H9 (cell line): Measurements from ENCODE around the gene SNUPN. TPM values are rescaled to one million over a fixed set of nuclear protein-coding genes. Genes with fewer than 3 reads are reported as not detected.

Experiments used
- DNase-seq: peaks from one replicate; pipeline ENCODE4 v3.0.0-alpha.2; 2017
- H2AFZ ChIP-seq: one replicate; pipeline ENCODE4 v1.6.1; 2013; ENCODE audit warnings: mild to moderate bottlenecking, low read length, control low read depth, moderate library complexity
- H2AK5ac ChIP-seq: 2 replicates; pipeline ENCODE4 v1.6.1; 2013; ENCODE audit warnings: low read length, control low read depth, mixed read lengths; ENCODE audit not compliant: insufficient read length
- H2BK120ac ChIP-seq: one replicate; pipeline ENCODE4 v1.6.1; 2013; ENCODE audit warnings: low read depth, mild to moderate bottlenecking, low read length, control low read depth, inconsistent platforms; ENCODE audit not compliant: poor library complexity, severe bottlenecking
- H2BK12ac ChIP-seq: 2 replicates; pipeline ENCODE4 v1.6.1; 2013; ENCODE audit warnings: low read length, control low read depth, mixed read lengths, low read depth; ENCODE audit not compliant: insufficient read length
- H2BK15ac ChIP-seq: 2 replicates; pipeline ENCODE4 v1.6.1; 2013; ENCODE audit warnings: low read depth, low read length, control low read depth
- H2BK20ac ChIP-seq: one replicate; pipeline ENCODE4 v1.6.1; 2013; ENCODE audit warnings: low read depth, mild to moderate bottlenecking, low read length, control low read depth, inconsistent platforms; ENCODE audit not compliant: poor library complexity, severe bottlenecking
- H2BK5ac ChIP-seq: 2 replicates; pipeline ENCODE4 v1.6.1; 2013; ENCODE audit warnings: low read length, control low read depth, mixed read lengths; ENCODE audit not compliant: insufficient read length
- H3K14ac ChIP-seq: 2 replicates; pipeline ENCODE4 v1.6.1; 2013; ENCODE audit warnings: low read length, control low read depth; ENCODE audit not compliant: insufficient read depth
- H3K18ac ChIP-seq: 2 replicates; pipeline ENCODE4 v1.6.1; 2013; ENCODE audit warnings: low read depth, mild to moderate bottlenecking, mixed read lengths, low read length, control low read depth; ENCODE audit not compliant: insufficient read length
- H3K23ac ChIP-seq: 2 replicates; pipeline ENCODE4 v1.6.1; 2013; ENCODE audit warnings: low read length, control low read depth, mixed read lengths, low read depth; ENCODE audit not compliant: insufficient read length
- H3K23me2 ChIP-seq: 2 replicates; pipeline ENCODE4 v1.6.1; 2013; ENCODE audit warnings: low read depth, mild to moderate bottlenecking, mixed read lengths, low read length, control low read depth; ENCODE audit not compliant: insufficient read length, poor library complexity, severe bottlenecking
- H3K27ac ChIP-seq: 2 replicates; pipeline ENCODE4 v1.5.1; 2013; ENCODE audit warnings: low read length, control low read depth, mixed read lengths, low read depth; ENCODE audit not compliant: insufficient read length
- H3K27me3 ChIP-seq: 2 replicates; pipeline ENCODE4 v1.6.1; 2013; ENCODE audit warnings: low read length, control low read depth, inconsistent platforms; ENCODE audit not compliant: insufficient read depth
- H3K4ac ChIP-seq: 2 replicates; pipeline ENCODE4 v1.6.1; 2013; ENCODE audit warnings: low read depth, mild to moderate bottlenecking, control low read depth, inconsistent platforms, low read length, moderate library complexity
- H3K4me1 ChIP-seq: 2 replicates; pipeline ENCODE4 v1.6.1; 2013; ENCODE audit warnings: low read length, control low read depth, inconsistent platforms; ENCODE audit not compliant: insufficient read depth
- H3K4me2 ChIP-seq: 2 replicates; pipeline ENCODE4 v1.6.1; 2013; ENCODE audit warnings: low read length, control low read depth, mixed read lengths; ENCODE audit not compliant: insufficient read length, insufficient read depth
- H3K56ac ChIP-seq: 2 replicates; pipeline ENCODE4 v1.6.1; 2013; ENCODE audit warnings: low read depth, mild to moderate bottlenecking, mixed read lengths, low read length, control low read depth; ENCODE audit not compliant: insufficient read length
- H3K79me1 ChIP-seq: 2 replicates; pipeline ENCODE4 v1.6.1; 2013; ENCODE audit warnings: low read depth, mild to moderate bottlenecking, moderate library complexity, low read length, control low read depth, inconsistent platforms; ENCODE audit not compliant: insufficient read depth, poor library complexity, severe bottlenecking
- H3K79me2 ChIP-seq: 2 replicates; pipeline ENCODE4 v1.6.1; 2013; ENCODE audit warnings: low read length, control low read depth, inconsistent platforms; ENCODE audit not compliant: insufficient read depth
- H3K9ac ChIP-seq: 2 replicates; pipeline ENCODE4 v1.6.1; 2013; ENCODE audit warnings: low read length, control low read depth, mixed read lengths; ENCODE audit not compliant: insufficient read length; ENCODE audit errors: extremely low read depth
- H3K9me3 ChIP-seq: one replicate; pipeline ENCODE4 v1.6.1; 2013; ENCODE audit warnings: low read depth, low read length, inconsistent platforms; ENCODE audit not compliant: control insufficient read depth
- H3T11ph ChIP-seq: one replicate; pipeline ENCODE4 v1.6.1; 2013; ENCODE audit warnings: mild to moderate bottlenecking, low read length, control low read depth, inconsistent platforms
- H4K20me1 ChIP-seq: one replicate; pipeline ENCODE4 v1.6.1; 2013; ENCODE audit not compliant: control insufficient read depth, insufficient read length, insufficient read depth
- H4K5ac ChIP-seq: 2 replicates; pipeline ENCODE4 v1.6.1; 2013; ENCODE audit warnings: low read depth, mild to moderate bottlenecking, mixed read lengths, low read length, control low read depth; ENCODE audit not compliant: insufficient read length
- H4K8ac ChIP-seq: replicated peaks from 2 replicates; pipeline ENCODE4 v1.6.1; 2013; ENCODE audit warnings: low read length, control low read depth, mixed read lengths, low read depth; ENCODE audit not compliant: insufficient read length
- H4K91ac ChIP-seq: 2 replicates; pipeline ENCODE4 v1.6.1; 2013; ENCODE audit warnings: low read depth, mild to moderate bottlenecking, moderate library complexity, mixed read lengths, low read length, control low read depth; ENCODE audit not compliant: insufficient read length
- H3K27ac Mint-ChIP-seq, 3 experiments: 2 replicates in 2 of 3; 3 replicates in 1 of 3; pipeline ENCODE4 v1.8.0; 2020 to 2021; ENCODE audit warnings: mixed read lengths in 3 of 3, mild to moderate bottlenecking in 1 of 3, moderate library complexity in 1 of 3
- H3K27me3 Mint-ChIP-seq: 2 replicates; pipeline ENCODE4 v1.8.0; 2021; ENCODE audit warnings: low read depth, mild to moderate bottlenecking, moderate library complexity, mixed read lengths
- H3K36me3 Mint-ChIP-seq, 3 experiments: 2 replicates in 2 of 3; 3 replicates in 1 of 3; pipeline ENCODE4 v1.8.0; 2020 to 2021; ENCODE audit warnings: low read depth in 3 of 3, mixed read lengths in 3 of 3; ENCODE audit not compliant: insufficient read depth in 1 of 3
- H3K4me1 Mint-ChIP-seq, 2 experiments: 2 replicates each; pipeline ENCODE4 v1.8.0; 2020; ENCODE audit warnings: mixed read lengths in 2 of 2
- H3K4me3 Mint-ChIP-seq, 2 experiments: 2 replicates in 1 of 2; 3 replicates in 1 of 2; pipeline ENCODE4 v1.8.0; 2020 to 2021; ENCODE audit warnings: mild to moderate bottlenecking in 2 of 2, mixed read lengths in 2 of 2, moderate library complexity in 1 of 2
- H3K9me3 Mint-ChIP-seq, 2 experiments: 2 replicates in 1 of 2; 3 replicates in 1 of 2; pipeline ENCODE4 v1.8.0; 2020; ENCODE audit warnings: mild to moderate bottlenecking in 2 of 2, mixed read lengths in 2 of 2, moderate library complexity in 1 of 2
- CTCF ChIP-seq: fragments of 200-600 bp; sonication (generic); conservative IDR thresholded peaks from 3 replicates; pipeline ENCODE4 v1.8.0; 2021; ENCODE audit warnings: antibody characterized with exemption, mild to moderate bottlenecking
- WGBS: extraction: QIAGEN DNeasy Blood & Tissue Kit; methylation state at CpG from one replicate; pipeline ENCODE4 v1.1.7; 2013; ENCODE audit warnings: missing lambda C conversion rate, low lambda C conversion rate, mixed read lengths; ENCODE audit not compliant: insufficient read length; ENCODE audit errors: extremely low coverage; 5-methylcytosine and 5-hydroxymethylcytosine counted together
- total RNA-seq: library from RNA; stranded (reverse); gene quantifications from 2 replicates; pipeline ENCODE4 v1.2.1, GENCODE V29; 2021

Gene SNUPN
- total RNA-seq, 1 experiment from 2014 or later, result 32.7 TPM

- Histone ChIP-seq H4K5ac (no peak overlapping the region), H3K9ac (peak overlapping the region; percentile 86), H2BK20ac (no peak overlapping the region), H3K23ac (no peak overlapping the region), H3K79me2 (peaks cover 9% of the 10 kb centered on the region; the same call in 1 of the 2 replicates), H2BK5ac (no peak overlapping the region), H2AFZ (no peak overlapping the region), H4K91ac (no peak overlapping the region), H3T11ph (no peak overlapping the region), H2BK15ac (no peak overlapping the region), H3K18ac (no peak overlapping the region), H3K4ac (no peak overlapping the region), H3K9me3 (no peaks in the 10 kb centered on the region), H3K27me3 (peaks cover 4% of the 10 kb centered on the region; the same call in 1 of the 2 replicates), H3K79me1 (no peaks in the 10 kb centered on the region), H4K8ac (no peak overlapping the region), H3K4me1 (peaks cover 3% of the 10 kb centered on the region; the same call in 1 of the 2 replicates), H2AK5ac (no peak overlapping the region), H2BK12ac (no peak overlapping the region), H3K27ac (no peak overlapping the region), H3K23me2 (peaks cover 17% of the 10 kb centered on the region), H3K14ac (no peak overlapping the region; the same call in 1 of the 2 replicates), H2BK120ac (no peak overlapping the region), H3K56ac (no peak overlapping the region), H4K20me1 (no peaks in the 10 kb centered on the region), H3K4me2 (peak overlapping the region; percentile 86)
- peak overlapping the region in 2 of 3 experiments; percentile 88 to 94; a peak in 2 of 7 replicates for H3K27ac Mint-ChIP-seq
- H3K36me3 Mint-ChIP-seq, result peaks cover 10 to 37% (median 26%) of the 10 kb centered on the region in 3 experiments
- peak overlapping the region; percentile 93 to 97 for H3K4me3 Mint-ChIP-seq
- no peak for DNase-seq
- H3K4me1 Mint-ChIP-seq, result peaks cover 57 to 59% of the 10 kb centered on the region in 2 experiments
- peaks cover 23% of the 10 kb centered on the region for H3K27me3 Mint-ChIP-seq
- no peaks in the 10 kb centered on the region for H3K9me3 Mint-ChIP-seq
- TF ChIP-seq CTCF, result no peak
- WGBS, result no CpG with 5 or more reads among the region's 19 CpGs
These were observed 23.7 kb upstream of the SNUPN start for GRCh38 chr15:75649045-75649761.
